NT2/D1 (cell line): ENCODE results near the gene AADACL4.

Source experiments
- YY1 ChIP-seq: IDR thresholded peaks from 2 replicates; pipeline ENCODE4 v1.6.1; 2011; ENCODE audit not compliant: insufficient read length, insufficient read depth
- ZNF274 ChIP-seq: IDR thresholded peaks from 2 replicates; pipeline ENCODE4 v1.6.1; 2011; ENCODE audit warnings: mild to moderate bottlenecking, low read depth, low read length

- TF ChIP-seq ZNF274 (no peak), YY1 (no peak)
Measured at GRCh38 chr1:12678350-12678749, 34.5 kb downstream of the AADACL4 start.
